Measurements from ENCODE around the gene RCVRN. TPM values are rescaled to one million over a fixed set of nuclear protein-coding genes. Genes with fewer than 3 reads are reported as not detected.

The RCVRN gene
- total and polyA plus RNA-seq, 2 of the 4 experiments (the other 2 are of a cell fraction): not detected

GRCh38 chr17:9906616-9907015, 1.5 kb upstream of the RCVRN start:
- no peak overlapping the region for H3K56ac ChIP-seq (ENCODE audit: extremely low read depth, insufficient read depth, low read length)
- H3K4me1 ChIP-seq (ENCODE audit: control insufficient read depth, insufficient read depth, low read length): peaks cover 25% of the 10 kb centered on the region
- no peak overlapping the region for H2BK5ac ChIP-seq (ENCODE audit: low read depth, low read length, poor library complexity, severe bottlenecking)
- no peak overlapping the region for H4K8ac ChIP-seq (ENCODE audit: low read depth in 2 of 2, low read length in 2 of 2)
- H3K9me3 ChIP-seq (ENCODE audit: control insufficient read depth, insufficient read depth, low read length): no peaks in the 10 kb centered on the region
- no peak overlapping the region for H2AFZ ChIP-seq (replicated peaks; ENCODE audit: low read length, poor library complexity)
- no peak overlapping the region for H3K14ac ChIP-seq (replicated peaks; ENCODE audit: low read depth, low read length)
- TF ChIP-seq BHLHE40 (IDR thresholded peaks at IDR 0.05; ENCODE audit: low read depth, low read length) (no peak), ELK1 (IDR thresholded peaks at IDR 0.05; ENCODE audit: borderline replicate concordance, low read depth, low read length) (no peak), CHD1 (IDR thresholded peaks at IDR 0.05; ENCODE audit: low read depth, low read length) (no peak), RFX5 (IDR thresholded peaks at IDR 0.05; ENCODE audit: low read depth, low read length) (no peak), CTCF (conservative IDR thresholded peaks at IDR 0.05; ENCODE audit: low read depth, low read length) (no peak), NFE2L2 (IDR thresholded peaks at IDR 0.05; ENCODE audit: low read depth, low read length) (no peak), CEBPB (IDR thresholded peaks at IDR 0.05; ENCODE audit: low read depth, low read length) (no peak), FOS (IDR thresholded peaks at IDR 0.05; ENCODE audit: low read depth, low read length) (no peak), MAFK (IDR thresholded peaks at IDR 0.05; ENCODE audit: low read depth, low read length) (no peak), RAD21 (IDR thresholded peaks at IDR 0.05; ENCODE audit: low read length) (no peak), MXI1 (IDR thresholded peaks at IDR 0.05; ENCODE audit: borderline replicate concordance, low read depth, low read length) (no peak), USF2 (IDR thresholded peaks at IDR 0.05; ENCODE audit: low read depth, low read length) (no peak), MAZ (IDR thresholded peaks at IDR 0.05; ENCODE audit: borderline replicate concordance, low read depth, low read length) (no peak), SMC3 (IDR thresholded peaks at IDR 0.05; ENCODE audit: low read depth, low read length) (no peak), POLR2A (IDR thresholded peaks at IDR 0.05; ENCODE audit: low read depth, low read length) (no peak), RCOR1 (IDR thresholded peaks at IDR 0.05; ENCODE audit: insufficient replicate concordance, low read length) (no peak)
- H2BK20ac ChIP-seq (ENCODE audit: low read depth, low read length): no peak overlapping the region
- H2AK5ac ChIP-seq (ENCODE audit: low read depth, low read length): no peak overlapping the region
- ATAC-seq (ENCODE audit: low read depth): no peak
- no peak overlapping the region for H3K9ac ChIP-seq (ENCODE audit: low read depth, low read length)
- no peak overlapping the region for H2AK9ac ChIP-seq (replicated peaks; ENCODE audit: low read depth, low read length, poor library complexity)
- no peaks in the 10 kb centered on the region for H3K27me3 ChIP-seq (ENCODE audit: control insufficient read depth, insufficient read depth, low read length)
- 70% methylated on average over 3 of the region's 14 CpGs; no CpG with 5 or more reads in 1 of the 2 experiments for WGBS, 2 experiments (ENCODE audit: extremely low coverage in 2 of 2, insufficient read length in 1 of 2)
- H3K79me1 ChIP-seq (ENCODE audit: low read depth in 1 of 2, low read length in 2 of 2): no peaks in the 10 kb centered on the region
- dilution Hi-C loops (cut with HindIII; ENCODE audit: low sequenced_read_pairs, unreplicated experiment): no loop called here
- H3K36me3 ChIP-seq (ENCODE audit: control insufficient read depth, insufficient read depth, low read length): no peaks in the 10 kb centered on the region
- no peak overlapping the region for H3K4me2 ChIP-seq (ENCODE audit: low read depth, low read length)
- no peak overlapping the region; the same call in 1 of the 2 replicates for H4K5ac ChIP-seq (ENCODE audit: low read depth, low read length)
- H4K91ac ChIP-seq (ENCODE audit: insufficient read depth, low read depth, low read length): no peak overlapping the region
- intact Hi-C loops (cut with micrococcal nuclease): no loop called here
- no peaks in the 10 kb centered on the region; the same call in 1 of the 2 replicates for H3K9me1 ChIP-seq (ENCODE audit: insufficient read depth, low read length)
- no peak overlapping the region for H3K4me3 ChIP-seq (ENCODE audit: insufficient read depth, low read depth, low read length)
- H3K18ac ChIP-seq (ENCODE audit: low read depth, low read length): no peak overlapping the region; the same call in 1 of the 2 replicates
- no peak for DNase-seq
- no peak overlapping the region for H2BK15ac ChIP-seq (ENCODE audit: low read depth, low read length)
- H3K4ac ChIP-seq (ENCODE audit: low read depth, low read length): no peak overlapping the region
- BruUV-seq (replicated peaks): no TSS peak
- no peak overlapping the region for H3K27ac ChIP-seq (ENCODE audit: insufficient read depth, low read length)
- no peak overlapping the region for H2BK120ac ChIP-seq (ENCODE audit: low read depth, low read length)
- H4K20me1 ChIP-seq (ENCODE audit: insufficient read depth, low read length): no peaks in the 10 kb centered on the region
- CTCF ChIA-PET: no interaction called here
- POLR2A ChIA-PET (ENCODE audit: unreplicated experiment): no interaction called here
- in situ Hi-C loops (cut with MboI; ENCODE audit: low sequenced_read_pairs): no loop called here
- H3K23ac ChIP-seq (ENCODE audit: low read depth, low read length): no peak overlapping the region

All from IMR-90 (cell line).